Measurements from ENCODE around the gene AAK1.

- TF ChIP-seq CTCF (IDR thresholded peaks at IDR 0.05) (no peak), POLR2A (IDR thresholded peaks at IDR 0.05) (no peak)
Measured at GRCh38 chr2:69676146-69676545, 32.6 kb upstream of the AAK1 start.
